GM21423 (cell line): Measurements from ENCODE around the gene ACADSB.

ENCODE experiments used
- ATAC-seq: cut with Tn5 transposase; IDR thresholded peaks from one replicate; pipeline ENCODE4 v1.9.1; 2021; ENCODE audit warnings: mild to moderate bottlenecking, moderate library complexity; ENCODE audit not compliant: unreplicated experiment

Gene ACADSB

DNA sequence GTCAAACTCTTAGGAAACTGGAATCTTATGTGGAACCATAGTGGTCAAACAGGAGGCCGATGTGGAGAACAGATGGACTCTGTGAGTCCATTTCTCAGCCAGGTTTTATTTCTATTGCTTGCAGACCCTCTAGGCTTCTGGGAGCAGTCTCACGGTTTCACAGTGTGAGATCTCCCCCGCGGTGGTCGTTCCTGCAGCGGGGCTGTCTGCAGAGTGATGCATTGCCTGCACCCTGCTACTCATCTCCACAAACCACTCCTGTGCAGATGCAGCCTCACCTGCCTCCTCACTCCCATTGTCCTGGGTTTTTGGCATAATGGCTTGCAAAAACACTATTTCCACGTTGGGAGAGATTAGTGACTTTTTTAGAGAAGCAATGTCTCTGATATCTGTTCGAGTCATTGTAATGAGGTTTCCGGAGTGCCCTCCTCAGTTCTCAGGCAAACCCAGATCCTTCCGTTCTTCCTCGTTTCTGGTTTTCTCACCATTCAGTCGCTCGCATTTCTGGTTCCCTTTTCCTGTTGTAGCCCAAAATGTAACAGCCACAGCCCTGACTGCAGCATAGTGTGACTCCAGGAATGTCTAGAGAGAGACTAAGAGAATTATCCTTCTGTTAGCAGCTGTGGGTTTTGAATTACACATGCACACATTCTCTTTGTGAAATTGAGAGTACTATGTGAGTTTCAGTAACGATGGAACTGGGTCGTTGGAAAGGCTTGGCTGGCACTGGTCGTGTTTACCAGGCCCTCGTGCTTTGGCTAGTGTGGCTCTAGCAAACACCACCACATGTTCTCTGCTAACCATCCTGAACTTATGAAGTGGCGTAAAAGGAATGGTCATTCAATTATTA is 30.2 kb downstream of the ACADSB start:
- peak; percentile 55 for ATAC-seq

DNA sequence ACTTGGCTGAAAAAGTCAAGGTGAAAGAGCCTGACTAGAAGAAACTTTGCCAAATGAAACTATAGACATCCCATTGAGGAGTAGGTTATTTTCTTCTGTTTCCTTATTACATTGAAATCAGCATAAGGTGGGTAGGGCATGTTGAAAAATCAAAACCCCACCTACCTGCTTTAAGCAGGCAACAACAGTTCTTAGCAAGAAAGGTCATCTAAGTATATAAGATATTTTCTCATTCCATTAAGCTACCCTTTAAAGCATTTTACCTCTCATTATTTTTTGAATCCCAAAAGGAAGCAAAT is 30.8 kb downstream of the ACADSB start:
- ATAC-seq, result peak; percentile 37

DNA sequence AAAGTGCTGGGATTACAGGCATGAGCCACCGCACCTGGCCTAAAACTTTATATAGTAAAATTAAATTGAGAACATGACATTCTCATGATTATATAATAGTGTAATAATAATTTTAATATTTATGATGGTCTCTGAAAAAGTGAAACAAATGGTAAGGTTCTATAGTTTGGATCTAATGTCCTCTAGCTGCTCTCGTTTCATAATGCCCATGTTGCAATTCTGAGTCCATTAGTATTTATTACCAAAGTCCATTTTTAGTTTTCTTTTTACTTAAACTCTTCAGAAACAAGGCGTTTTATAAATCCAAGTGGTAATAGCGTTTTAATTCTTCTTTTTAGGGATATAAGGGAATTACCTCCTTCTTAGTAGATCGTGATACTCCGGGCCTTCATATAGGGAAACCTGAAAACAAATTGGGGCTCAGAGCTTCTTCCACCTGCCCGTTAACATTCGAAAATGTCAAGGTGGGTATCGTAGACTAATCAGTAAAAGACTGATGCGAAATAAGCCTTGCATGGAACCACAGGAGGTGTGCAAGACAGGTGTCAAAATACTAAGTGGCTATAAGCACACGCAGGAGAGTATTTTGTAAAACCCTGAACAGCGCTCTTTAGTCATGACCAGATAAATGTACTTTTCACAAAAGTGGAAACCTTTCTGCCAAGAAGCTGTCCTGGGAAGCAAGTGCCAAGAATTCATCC is 34.1 kb downstream of the ACADSB start:
- ATAC-seq, result no peak

DNA sequence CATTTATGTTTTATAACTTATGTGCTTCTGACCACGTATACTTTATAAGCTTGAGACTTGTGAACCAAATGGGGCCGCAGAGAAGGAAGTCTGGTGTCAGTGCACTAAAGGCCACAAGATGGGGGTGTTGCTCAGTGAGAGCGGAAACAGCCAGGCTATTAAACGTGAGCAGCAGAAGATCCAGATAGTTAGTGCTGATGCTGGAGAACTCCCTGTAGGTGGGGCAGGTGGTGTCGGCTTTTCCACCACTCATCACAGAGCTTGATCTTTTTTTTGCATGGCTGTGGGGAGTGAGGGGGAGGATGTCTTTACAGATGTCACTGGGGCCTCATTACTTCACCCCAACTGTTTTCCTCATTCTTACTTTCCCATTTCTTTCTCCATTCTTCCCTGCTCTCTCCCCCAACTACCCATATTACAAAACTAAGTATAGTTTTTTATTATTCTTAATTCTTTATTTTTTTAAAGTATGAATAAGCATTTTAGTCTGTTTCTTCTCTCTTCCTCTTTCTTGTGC is 34.7 kb downstream of the ACADSB start:
- ATAC-seq, result peak; percentile 59

DNA sequence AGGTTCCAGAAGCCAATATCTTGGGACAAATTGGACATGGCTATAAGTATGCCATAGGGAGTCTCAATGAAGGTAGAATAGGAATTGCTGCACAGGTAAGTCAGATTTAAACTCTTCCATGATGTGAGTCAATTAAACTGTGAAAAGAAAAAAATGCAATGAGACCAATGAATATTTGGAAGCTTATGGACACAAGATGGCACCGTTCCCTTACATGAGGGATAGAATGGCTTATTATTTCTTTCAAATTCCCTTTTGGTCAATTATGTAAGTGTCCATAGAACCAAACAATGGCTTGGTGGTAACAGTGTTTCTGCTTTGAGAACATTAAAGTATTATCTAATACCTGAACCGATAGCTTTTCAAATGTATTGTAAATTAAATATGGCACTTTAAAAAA is 35.6 kb downstream of the ACADSB start:
- ATAC-seq, result no peak

DNA sequence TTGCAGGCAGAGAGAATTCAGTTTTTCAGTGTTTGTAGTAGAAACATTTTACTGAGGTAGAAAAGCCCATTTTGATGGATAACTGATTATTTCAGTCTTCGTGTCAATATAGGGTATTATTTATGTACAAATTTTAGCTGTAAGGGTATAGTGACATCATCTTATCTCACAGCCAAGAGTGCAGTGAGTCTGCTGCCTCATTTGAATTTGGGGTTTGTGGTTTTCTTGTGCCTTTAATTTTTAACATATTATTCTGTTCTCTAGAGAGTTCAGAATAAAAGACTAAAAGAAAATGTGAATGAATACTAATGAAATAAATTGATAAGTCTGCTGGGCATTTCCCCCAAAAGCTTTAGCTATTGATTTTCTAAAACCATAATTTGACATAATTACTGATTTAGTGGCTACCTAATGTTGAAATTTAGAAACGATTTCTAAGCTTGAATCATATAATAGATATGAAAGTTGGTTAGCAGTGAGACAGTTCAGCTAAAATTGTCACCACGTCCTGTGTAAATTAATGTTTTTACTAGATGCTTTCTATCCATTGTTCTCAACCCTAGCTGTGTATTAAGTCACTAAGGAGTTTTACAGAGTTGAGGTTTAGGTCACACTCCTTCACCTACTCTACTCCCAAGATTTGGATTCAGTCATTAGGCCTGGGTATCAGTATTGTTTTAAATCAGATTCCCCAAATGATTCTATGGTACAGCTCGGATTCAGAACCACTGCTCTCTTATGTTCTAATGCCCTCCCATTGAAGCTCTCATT is 37.3 kb downstream of the ACADSB start:
- ATAC-seq, result peak; percentile 56

DNA sequence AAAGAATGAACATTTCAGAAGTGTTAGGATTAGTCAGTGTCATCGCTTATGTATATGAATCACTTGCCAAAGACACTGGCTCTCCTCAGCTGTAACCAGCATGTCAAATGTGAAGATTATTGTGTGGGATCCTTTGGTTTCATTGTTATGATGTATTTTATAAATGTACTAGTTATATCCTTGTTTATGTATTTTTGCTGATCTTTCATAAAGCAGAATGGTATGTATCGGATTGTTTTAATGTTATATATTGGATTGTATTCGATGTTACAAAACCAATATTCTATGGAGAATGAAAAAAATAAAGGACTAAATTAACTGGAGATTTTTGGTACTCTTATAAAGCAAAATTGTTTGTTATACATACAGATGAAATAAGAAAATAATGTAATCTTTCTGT is 49.2 kb downstream of the ACADSB start:
- ATAC-seq, result no peak

DNA sequence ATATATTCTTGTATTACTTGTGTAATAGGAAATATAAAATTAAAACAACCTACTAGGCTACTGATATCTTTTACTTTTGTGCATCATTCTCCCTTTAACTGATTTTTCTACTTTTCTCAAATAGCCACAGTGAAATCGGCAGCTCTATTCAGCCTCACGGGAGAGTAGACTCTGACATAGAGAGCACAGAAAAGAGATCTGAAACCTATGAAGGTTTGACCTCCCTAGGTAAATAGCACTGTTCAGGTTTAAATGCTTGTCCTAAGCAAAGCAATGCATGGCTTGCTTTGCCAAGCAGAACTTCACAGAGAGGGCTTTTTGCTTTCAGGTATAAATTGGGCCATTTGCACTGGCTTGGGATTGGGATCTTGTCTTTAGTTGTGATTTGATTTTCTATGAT is 53.1 kb downstream of the ACADSB start:
- no peak for ATAC-seq

DNA sequence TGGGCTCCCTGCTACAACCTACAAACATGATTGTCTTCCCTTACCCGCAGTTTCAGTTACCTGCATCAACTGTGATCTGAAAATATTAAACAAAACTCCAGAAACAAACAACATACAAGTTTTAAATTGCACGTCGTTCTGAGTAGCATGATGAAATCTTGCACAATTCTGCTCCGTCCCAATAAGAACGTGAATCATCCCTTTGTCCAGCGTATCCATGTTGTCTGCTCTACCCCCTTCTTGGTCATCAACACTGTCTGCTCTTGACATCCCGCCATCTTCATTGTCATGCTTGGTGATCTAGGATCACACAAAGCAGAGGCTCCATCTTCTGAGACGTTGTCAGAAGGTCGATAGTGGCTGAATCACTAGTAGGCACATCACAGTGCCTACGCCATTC is 53.9 kb downstream of the ACADSB start:
- no peak for ATAC-seq

DNA sequence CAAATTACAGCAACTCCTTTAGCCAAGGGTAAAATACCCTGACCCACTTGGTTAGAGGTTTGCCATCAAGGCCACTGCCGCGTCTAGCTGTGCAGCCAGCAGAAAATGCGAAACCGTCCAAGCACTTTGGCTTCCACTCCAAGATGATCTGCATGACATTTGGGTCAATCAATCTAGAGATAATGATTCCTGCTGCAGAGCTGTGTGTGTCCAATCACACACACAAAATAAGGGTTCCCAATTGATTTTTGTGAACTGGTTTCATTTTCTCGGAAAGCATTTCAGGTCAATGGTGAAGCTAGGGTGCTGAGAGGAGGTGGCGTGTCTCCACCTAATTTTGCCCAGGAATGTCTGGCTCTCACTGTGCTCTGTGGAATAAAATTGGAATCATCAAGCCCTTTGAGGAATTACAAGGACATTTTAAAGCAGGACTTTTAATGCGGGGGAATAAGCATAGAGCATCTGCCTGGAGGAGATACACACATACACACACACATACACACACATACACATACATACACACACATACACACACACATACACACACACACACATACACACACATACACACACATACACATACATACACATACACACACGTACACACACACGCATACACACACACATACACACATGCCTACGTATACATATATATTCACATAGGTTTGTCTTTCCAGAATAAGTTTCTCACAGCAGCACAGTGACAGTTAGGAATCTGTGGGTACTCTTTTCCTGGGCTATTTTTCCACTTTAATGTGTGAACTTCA is 59.5 kb downstream of the ACADSB start:
- no peak for ATAC-seq

DNA sequence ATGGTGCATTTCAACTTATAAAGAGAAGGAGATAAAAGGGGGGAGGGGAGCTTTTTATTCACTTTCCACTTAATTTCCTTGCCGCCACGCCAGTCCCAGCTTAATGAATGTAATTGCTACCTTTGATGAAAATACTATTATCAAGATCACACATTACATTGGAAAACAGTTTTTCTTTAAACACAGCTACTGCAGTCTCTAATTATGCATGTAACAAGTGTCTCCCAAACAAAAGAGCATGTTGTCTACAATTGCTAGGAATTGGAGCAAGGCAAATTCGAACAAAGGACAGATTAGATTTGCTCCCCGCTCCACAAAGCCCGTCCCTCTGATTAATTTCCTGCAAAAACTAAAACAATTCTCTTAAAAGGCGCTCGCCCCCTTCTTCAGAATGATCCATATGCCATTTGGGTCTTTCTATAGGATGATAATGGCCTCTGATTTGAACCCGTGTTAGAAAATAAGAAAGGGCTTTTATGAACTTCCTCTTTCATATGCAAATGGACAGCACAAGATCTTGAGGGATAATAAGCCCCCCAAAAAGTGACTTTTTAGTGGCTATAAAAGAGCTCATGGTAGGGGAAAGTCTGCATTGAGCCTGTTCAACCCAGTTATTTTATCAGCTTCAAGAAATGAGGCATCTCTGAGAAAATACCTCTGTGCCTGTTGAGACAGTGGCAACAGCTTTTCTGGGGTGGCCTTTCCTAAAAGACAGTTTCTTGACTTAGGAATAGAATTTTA is 60.6 kb downstream of the ACADSB start:
- ATAC-seq, result no peak

DNA sequence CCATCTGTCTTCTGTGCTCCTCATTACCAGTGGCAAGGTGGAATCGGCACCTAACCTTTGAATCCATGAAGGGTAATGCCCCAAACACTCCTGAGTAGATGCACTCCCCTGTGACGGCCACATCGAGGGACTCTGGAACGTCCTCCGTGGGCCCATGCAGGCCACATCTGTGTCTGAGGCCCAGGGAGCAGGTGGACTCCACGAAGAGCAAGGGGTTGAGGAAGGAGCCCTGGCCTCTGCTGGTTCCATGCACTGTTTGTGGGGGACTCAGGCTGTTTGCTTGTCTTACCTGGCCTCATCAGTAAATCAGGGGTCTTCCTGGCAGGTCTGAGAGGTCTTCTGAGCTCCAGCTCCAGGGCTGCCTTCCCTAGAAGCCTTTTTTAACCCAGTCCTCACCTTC is 64.4 kb downstream of the ACADSB start:
- no peak for ATAC-seq

DNA sequence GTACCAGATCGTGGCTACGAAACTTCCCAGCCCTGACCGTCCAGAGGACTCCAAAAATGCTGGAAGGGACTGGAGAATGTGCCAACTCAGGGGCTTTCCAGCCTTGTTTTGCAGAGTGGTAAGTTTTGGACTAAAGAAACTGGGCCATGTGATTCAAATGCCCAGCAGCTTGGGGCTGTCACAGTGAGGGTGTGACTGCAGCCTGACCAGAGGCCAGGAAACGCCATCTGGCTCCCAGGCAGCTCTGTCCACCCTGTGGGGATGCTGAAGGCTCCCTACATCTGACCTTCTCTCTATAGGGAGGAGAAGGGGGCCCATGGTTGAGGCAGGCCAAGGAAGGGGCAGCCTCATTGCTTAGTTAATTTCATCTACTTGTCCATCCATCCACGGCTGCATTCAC is 65.4 kb downstream of the ACADSB start:
- no peak for ATAC-seq

DNA sequence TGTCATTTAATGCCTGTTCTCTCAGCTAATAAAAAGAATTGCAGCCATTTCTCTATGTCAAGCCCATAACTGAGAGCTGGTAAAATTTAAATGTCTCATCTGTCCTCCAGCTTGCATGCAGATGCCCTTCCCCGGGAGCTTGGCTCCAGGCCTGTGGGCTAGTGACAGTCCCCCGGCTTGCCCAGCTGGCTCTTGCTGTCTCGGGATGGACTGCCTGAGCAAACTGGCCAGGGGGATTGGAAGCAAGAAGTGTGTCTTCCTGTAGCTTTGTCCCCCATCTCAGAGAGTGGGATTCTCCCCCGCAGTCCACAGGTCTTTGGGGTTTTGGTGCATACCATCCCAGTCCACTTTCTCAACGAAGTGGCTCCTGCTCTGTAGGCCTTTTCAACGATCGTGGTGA is 73.1 kb downstream of the ACADSB start:
- ATAC-seq, result no peak

DNA sequence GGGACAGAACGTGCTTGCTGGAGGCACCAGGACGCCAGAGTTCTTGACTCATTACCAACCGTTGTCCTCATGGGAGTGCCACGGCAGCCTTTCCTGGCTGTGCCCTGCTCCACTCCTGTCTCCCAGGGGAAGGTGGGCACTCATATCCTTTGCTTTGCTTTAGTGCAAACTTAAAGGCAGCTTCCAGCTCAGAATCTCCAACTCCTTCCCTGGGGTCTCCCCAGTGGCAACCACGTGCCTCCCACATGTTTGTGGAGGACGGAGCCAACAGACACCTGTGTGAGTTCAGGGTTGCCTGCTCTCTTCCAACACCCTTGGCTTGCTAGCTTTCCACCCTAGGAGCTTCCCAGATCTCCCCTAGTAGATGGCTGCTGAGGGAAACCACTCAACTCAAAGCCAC is 75.0 kb downstream of the ACADSB start:
- no peak for ATAC-seq

DNA sequence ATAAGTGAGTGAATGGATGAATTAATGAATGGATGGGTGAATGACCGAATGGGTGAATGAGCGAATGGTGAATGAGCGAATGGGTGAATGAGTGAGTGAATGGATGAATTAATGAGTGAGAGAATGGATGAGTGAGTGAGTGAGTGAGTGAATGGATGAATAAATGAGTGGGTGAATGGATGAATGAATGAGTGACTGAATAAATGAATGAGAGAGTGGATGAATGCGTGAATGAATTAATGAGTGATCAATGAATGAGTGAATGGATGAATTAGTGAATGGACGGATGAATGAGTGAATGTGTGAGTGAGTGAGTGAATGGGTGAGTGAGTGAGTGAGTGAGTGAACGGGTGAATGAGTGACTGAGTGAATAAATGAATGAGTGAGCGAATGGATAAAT is 77.5 kb downstream of the ACADSB start:
- ATAC-seq, result no peak

DNA sequence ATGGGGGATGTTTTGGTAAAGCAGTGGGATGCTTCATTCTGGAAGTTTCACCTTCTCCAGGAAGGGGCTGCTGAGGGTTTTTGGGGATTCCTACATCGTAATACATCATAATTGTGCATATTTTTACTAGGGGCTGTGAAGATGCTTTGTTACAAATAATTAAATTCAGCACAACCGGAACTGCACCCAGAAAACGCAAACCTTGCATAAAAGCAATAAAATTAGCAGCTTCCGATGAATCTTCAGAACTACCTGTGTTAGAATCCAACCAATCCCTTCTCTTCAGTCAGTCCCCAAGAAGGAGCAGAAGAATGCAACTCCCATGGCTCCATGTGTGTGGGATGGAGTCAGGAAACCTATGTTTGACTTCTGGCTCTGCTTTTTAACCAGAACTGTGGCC is 78.5 kb downstream of the ACADSB start:
- ATAC-seq, result no peak

DNA sequence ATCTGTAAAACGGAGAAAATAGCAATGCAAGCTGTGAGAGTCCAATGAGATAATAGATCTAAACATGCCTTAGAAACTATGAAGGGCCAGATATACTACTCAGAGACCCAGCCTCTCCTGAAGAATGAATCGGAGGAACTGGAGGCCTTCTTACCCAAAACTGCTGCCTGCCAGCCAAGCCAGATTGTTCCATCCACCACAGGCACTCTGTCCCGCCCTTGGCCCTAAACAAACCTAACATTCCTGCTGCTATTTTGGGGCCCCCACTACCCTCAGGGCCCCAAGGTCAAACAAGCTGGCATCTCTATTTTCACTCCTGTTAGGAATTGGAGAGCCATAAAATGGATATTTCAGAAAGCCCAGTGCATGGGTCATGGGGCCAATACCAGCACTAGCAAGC is 79.0 kb downstream of the ACADSB start:
- ATAC-seq, result no peak

DNA sequence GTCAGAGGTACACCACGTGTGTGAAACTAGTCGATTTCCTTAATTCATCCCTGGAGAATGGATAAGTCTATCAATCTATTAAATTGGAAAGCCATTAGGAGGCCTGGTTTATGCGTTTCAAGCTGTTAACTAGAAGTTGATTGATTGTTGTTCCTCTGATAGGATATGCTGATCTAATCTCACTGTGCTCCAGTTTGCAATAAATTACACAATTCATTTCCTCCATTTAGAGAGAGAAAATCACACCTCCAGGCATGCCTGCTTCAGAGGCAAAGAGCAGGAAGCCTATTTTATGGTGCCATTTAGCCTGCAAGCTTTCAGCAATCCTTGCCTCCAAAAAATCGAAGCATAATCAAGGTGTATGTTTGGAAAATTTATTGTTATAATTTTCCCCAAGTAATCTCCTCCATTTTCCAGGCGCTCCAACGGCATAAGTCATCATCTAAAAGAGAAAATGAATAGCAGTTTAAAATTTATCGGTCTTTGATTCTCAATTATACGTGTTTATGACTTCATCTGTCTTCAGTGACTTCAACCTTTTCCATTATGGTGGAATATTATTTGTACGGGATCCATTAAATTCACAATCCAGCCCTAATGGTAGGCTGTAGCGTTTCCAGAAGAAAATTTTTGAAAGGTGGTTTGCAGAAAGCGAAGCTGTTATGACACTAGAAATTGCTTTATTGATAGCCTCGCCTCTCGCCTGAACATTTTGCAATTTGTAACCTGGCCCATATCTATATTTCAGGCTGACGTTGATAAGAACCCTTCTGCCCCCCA is 84.0 kb downstream of the ACADSB start:
- no peak for ATAC-seq

DNA sequence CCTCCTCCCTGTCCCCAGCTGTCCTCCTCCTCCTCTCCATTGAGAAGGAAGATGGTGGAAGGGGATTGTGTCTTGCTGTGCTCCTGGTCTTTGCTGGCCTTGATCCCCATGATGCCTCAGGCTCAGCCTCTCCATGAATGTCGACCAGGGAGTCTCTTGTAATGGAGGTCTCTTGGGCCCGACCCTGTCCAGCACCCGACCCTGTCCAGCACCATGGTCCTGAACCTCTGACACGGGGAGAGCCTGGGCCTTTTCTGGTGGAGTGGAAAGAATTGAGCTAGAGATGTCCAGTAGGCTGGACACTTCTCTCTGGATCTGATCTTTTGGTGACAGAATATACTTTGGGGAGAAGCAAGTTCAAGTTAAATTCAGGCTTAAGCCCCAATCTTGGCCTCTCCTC is 84.7 kb downstream of the ACADSB start:
- ATAC-seq, result no peak
